HL-60/S4 (cell line): ENCODE measurements around the gene GRIFIN.

Source experiments
- in situ Hi-C: fragments of 300-500 bp; cut with MboI; formaldehyde crosslinking; loops from 2 replicates; pipeline ENCODE4 v1.14.3; 2022; ENCODE audit warnings: low sequenced_read_pairs

Gene GRIFIN

GRCh38 chr7:2437537-2438148 lies 38.6 kb downstream of the GRIFIN start:
- in situ Hi-C loops, result loop anchor here (10.0 kb wide), 1 partner anchor 63 kb away; no protein-coding TSS in a partner anchor

DNA sequence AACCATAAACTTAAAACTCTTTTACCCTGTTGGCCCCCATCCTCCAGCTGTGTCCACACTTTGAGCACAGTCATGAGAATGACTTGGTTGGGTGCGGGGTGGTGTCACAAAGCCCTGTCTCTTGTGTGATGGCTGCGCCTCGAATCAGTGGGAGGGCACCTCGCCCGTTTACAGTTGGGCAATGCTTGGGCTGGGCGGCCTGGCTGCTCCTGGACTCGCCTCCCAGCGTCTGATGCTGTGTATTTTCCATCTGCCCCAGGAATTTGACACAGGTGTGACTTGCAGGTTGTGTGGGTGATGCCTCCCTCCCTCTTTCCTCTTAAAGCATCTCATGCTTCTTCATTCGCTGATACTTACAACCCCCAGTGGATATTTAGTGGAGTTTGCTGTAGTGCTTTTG lies 39.1 kb downstream of the GRIFIN start:
- in situ Hi-C loops, result loop anchor here (10.0 kb wide), 1 partner anchor 62 kb away; no protein-coding TSS in a partner anchor

DNA sequence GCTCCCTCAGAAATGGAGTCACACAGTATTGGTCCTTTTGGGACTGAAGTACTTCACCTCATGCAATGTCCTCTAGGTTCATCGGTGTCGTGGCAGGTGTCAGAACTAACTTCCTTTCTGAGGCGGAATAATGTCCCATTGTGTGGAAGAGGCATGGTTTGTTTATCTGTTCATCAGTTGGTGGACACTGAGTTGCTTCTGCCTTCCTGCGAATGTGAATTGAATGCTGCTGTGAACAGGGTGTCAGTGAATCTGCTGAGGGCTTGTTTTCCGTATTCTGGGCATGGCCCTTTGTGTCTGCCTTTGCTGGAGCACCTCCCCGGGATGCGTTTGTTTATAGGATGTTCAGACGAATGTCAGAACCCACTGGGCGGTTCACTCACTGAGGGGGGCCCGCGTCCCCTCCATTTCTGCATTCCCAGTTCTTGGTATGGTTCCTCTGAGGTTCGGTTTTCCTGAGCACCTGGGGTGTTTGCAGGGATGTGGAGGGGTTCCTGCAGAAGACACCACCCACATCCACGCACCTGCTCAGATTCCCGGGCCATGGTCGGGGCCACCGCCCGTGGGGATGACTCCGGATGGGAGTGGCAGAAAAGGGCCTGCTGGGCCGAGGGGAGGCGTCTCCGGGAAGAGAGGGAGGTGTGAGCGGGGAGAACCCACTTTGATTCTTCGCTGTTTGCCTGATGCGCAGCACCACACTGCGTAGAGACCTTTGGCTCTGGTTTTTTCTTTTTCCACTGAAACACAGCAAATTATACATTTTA lies 39.7 kb downstream of the GRIFIN start:
- in situ Hi-C loops, result loop anchor here (10.0 kb wide), 1 partner anchor 62 kb away; no protein-coding TSS in a partner anchor

DNA sequence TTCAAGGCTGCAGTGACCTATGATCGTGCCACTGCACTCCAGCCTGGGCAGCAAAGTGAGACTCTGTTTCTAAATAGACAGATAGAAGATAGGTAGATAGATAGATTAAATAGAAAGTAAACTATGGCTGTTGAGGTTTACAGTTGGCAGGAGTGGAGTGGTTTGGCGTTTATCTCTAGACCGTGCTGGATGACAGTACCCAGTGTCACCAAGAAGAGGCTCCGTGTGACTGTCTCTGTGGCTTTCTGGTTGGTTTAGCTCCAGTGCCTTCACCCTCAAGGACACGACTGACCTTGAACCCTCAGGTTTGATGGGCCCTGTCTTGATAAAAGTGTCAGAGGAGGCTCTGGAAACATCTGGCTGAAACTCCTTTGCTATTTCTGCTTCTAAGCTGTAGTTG lies 41.1 kb downstream of the GRIFIN start:
- in situ Hi-C loops, result loop anchor here (10.0 kb wide), 1 partner anchor 60 kb away; no protein-coding TSS in a partner anchor

DNA sequence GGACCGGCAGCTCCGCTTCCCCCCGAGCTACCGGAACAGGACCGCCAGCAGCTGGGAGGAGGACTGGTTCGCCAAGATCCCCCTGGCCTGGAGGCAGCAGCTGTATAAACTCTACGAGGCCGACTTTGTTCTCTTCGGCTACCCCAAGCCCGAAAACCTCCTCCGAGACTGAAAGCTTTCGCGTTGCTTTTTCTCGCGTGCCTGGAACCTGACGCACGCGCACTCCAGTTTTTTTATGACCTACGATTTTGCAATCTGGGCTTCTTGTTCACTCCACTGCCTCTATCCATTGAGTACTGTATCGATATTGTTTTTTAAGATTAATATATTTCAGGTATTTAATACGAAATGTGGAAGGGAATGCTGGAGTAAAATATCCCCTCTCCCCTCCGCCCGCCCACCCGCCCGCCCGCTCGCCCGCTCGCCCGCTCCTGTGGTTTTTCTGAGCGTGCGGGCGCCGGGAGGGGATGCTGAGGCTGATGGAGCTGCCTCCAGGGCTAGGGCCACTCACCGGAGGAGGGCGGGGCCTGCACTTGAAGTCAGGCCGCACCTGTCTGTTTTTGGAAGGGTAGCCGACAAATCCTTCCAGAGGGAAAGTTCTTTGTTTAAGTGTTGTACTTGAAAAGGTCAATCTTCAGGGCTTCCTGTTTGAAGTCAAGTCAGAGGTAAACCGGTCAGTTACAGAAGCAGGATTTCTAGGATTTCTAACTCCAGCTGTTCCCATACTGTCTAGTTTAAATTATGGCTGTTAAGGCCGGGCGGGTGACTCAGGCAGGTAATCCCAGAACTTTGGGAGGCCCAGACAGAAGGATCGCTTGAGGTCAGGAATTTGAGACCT lies 42.3 kb downstream of the GRIFIN start:
- in situ Hi-C loops, result loop anchor here (10.0 kb wide), 1 partner anchor 59 kb away; no protein-coding TSS in a partner anchor

DNA sequence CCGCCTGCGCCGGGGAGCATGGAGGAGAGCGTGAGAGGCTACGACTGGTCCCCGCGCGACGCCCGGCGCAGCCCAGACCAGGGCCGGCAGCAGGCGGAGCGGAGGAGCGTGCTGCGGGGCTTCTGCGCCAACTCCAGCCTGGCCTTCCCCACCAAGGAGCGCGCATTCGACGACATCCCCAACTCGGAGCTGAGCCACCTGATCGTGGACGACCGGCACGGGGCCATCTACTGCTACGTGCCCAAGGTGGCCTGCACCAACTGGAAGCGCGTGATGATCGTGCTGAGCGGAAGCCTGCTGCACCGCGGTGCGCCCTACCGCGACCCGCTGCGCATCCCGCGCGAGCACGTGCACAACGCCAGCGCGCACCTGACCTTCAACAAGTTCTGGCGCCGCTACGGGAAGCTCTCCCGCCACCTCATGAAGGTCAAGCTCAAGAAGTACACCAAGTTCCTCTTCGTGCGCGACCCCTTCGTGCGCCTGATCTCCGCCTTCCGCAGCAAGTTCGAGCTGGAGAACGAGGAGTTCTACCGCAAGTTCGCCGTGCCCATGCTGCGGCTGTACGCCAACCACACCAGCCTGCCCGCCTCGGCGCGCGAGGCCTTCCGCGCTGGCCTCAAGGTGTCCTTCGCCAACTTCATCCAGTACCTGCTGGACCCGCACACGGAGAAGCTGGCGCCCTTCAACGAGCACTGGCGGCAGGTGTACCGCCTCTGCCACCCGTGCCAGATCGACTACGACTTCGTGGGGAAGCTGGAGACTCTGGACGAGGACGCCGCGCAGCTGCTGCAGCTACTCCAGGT lies 43.1 kb downstream of the GRIFIN start:
- in situ Hi-C loops, result loop anchor here (10.0 kb wide), 1 partner anchor 58 kb away; no protein-coding TSS in a partner anchor

DNA sequence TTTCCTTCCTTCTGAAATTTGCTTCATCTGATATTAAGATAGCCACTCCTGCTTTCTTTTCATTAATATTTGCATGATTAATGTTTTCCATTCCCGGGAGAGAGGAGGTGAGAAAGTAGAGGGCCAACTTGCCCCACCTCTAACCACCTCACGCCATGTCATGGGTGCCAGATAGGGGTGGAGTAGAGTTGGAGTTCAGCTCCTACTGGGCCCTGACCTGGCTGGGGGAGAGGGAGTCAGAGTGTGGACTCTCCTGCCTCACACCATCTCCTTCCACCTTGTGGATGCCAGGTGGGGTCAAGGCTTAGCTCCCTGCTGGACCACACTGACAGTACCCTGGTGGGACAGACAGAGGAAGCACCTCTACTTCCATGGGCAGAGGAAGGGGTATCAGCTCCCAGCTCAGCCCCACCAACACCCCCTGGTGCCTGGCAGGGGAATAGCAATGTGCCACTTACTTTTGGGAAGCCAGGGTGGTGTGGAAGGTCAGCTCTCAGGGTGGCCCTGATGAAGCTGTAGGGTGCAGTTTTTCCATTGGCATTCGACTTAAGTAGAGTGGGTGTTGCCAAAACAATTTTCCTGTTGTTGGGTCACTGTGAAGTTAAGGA lies 44.8 kb downstream of the GRIFIN start:
- in situ Hi-C loops, result loop anchor here (10.0 kb wide), 1 partner anchor 57 kb away; no protein-coding TSS in a partner anchor

GRCh38 chr7:2425749-2426148 lies 50.4 kb downstream of the GRIFIN start:
- in situ Hi-C loops, result no loop called here
